MM.1S (cell line): Measurements from ENCODE around the gene GPR137B.

Experiments used
- DNase-seq: peaks from one replicate; pipeline ENCODE4 v3.0.0-alpha.2; 2015
- H2AFZ ChIP-seq: fragments of 300-600 bp; sonication (generic); 2 replicates; pipeline ENCODE4 v1.6.0; 2016; ENCODE audit warnings: antibody characterized with exemption, low read length
- H3F3A ChIP-seq: fragments of 300-600 bp; sonication (generic); 2 replicates; pipeline ENCODE4 v1.6.1; 2016; ENCODE audit warnings: mild to moderate bottlenecking, antibody characterized with exemption, low read length, moderate library complexity, mixed read lengths; ENCODE audit not compliant: insufficient read depth
- H3K27ac ChIP-seq: fragments of 300-600 bp; sonication (generic); 2 replicates; pipeline ENCODE4 v1.5.1; 2016; ENCODE audit warnings: mild to moderate bottlenecking, low read length
- H3K27me3 ChIP-seq: fragments of 300-600 bp; sonication (generic); replicated peaks from 2 replicates; pipeline ENCODE4 v1.6.0; 2016; ENCODE audit warnings: low read length; ENCODE audit not compliant: insufficient read depth
- H3K36me3 ChIP-seq: fragments of 300-600 bp; sonication (generic); replicated peaks from 2 replicates; pipeline ENCODE4 v1.6.1; 2016; ENCODE audit warnings: mild to moderate bottlenecking, low read length, mixed read lengths; ENCODE audit not compliant: insufficient read depth
- H3K4me1 ChIP-seq: fragments of 300-600 bp; sonication (generic); 2 replicates; pipeline ENCODE4 v1.6.1; 2016; ENCODE audit warnings: low read length, mixed read lengths
- H3K4me2 ChIP-seq: fragments of 300-600 bp; sonication (generic); 2 replicates; pipeline ENCODE4 v1.6.0; 2016; ENCODE audit warnings: low read depth, low read length
- H3K4me3 ChIP-seq: fragments of 300-600 bp; sonication (generic); 2 replicates; pipeline ENCODE4 v1.5.1; 2016; ENCODE audit warnings: low read length, mixed read lengths
- H3K79me2 ChIP-seq: fragments of 300-600 bp; sonication (generic); 2 replicates; pipeline ENCODE4 v1.6.1; 2016; ENCODE audit warnings: mixed run types, low read length, mixed read lengths
- H3K9ac ChIP-seq: fragments of 300-600 bp; sonication (generic); 2 replicates; pipeline ENCODE4 v1.6.1; 2016; ENCODE audit warnings: low read length, mixed read lengths
- H3K9me2 ChIP-seq: fragments of 300-600 bp; sonication (generic); replicated peaks from 2 replicates; pipeline ENCODE4 v1.6.1; 2016; ENCODE audit warnings: mild to moderate bottlenecking, low read length, mixed read lengths; ENCODE audit not compliant: insufficient read depth
- H3K9me3 ChIP-seq: fragments of 300-600 bp; sonication (generic); replicated peaks from 2 replicates; pipeline ENCODE4 v1.6.1; 2016; ENCODE audit warnings: mild to moderate bottlenecking, low read length, mixed read lengths; ENCODE audit not compliant: insufficient read depth
- H4K20me1 ChIP-seq: fragments of 300-600 bp; sonication (generic); 2 replicates; pipeline ENCODE4 v1.6.1; 2016; ENCODE audit warnings: mild to moderate bottlenecking, low read length, moderate library complexity, mixed read lengths; ENCODE audit not compliant: insufficient read depth
- EZH2 ChIP-seq: fragments of 300-600 bp; sonication (generic); optimal IDR thresholded peaks from 2 replicates; pipeline ENCODE3; 2017; ENCODE audit warnings: low read depth, mild to moderate bottlenecking, antibody characterized with exemption, low read length, mixed read lengths
- EZH2phosphoT487 ChIP-seq: fragments of 300-600 bp; sonication (generic); IDR thresholded peaks from 2 replicates; pipeline ENCODE4 v1.6.1; 2018; ENCODE audit warnings: antibody characterized with exemption, low read length
- TF ChIP-seq, protein P1 (sequence below): fragments of 300-600 bp; sonication (generic); IDR thresholded peaks from 2 replicates; pipeline ENCODE4 v1.5.1; 2016; ENCODE audit warnings: antibody characterized with exemption, low read length, mixed read lengths

The GPR137B gene

DNA sequence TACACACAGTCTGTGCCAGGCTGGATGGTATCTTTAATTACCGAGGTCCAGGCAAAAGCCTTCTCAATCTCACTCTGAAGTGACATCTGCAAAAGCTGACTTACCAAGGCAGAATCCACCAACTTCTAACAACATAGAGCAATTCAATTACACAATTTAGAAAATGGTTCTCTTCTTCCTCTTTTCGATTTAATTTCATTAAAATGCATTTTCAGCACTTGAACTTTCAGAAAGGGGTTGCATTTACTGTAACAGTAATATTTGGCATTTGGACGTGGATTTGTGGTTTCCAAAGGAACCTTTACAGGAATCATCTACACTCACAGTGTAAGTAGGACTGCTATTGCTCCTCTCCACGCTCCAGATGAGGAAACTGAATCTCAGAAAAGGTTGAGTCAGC, 86.1 kb downstream of the GPR137B start:
- Histone ChIP-seq H4K20me1 (no peaks in the 10 kb centered on the region), H3K9me3 (no peaks in the 10 kb centered on the region), H3K4me3 (no peak overlapping the region), H3F3A (no peaks in the 10 kb centered on the region), H3K79me2 (no peaks in the 10 kb centered on the region), H3K9me2 (no peaks in the 10 kb centered on the region), H3K9ac (no peak overlapping the region), H3K27ac (no peak overlapping the region), H3K4me1 (no peaks in the 10 kb centered on the region), H2AFZ (no peak overlapping the region), H3K4me2 (no peak overlapping the region), H3K36me3 (no peaks in the 10 kb centered on the region), H3K27me3 (no peaks in the 10 kb centered on the region)
- DNase-seq: no peak
- TF ChIP-seq EZH2phosphoT487: no peak
- TF ChIP-seq, protein P1, sequence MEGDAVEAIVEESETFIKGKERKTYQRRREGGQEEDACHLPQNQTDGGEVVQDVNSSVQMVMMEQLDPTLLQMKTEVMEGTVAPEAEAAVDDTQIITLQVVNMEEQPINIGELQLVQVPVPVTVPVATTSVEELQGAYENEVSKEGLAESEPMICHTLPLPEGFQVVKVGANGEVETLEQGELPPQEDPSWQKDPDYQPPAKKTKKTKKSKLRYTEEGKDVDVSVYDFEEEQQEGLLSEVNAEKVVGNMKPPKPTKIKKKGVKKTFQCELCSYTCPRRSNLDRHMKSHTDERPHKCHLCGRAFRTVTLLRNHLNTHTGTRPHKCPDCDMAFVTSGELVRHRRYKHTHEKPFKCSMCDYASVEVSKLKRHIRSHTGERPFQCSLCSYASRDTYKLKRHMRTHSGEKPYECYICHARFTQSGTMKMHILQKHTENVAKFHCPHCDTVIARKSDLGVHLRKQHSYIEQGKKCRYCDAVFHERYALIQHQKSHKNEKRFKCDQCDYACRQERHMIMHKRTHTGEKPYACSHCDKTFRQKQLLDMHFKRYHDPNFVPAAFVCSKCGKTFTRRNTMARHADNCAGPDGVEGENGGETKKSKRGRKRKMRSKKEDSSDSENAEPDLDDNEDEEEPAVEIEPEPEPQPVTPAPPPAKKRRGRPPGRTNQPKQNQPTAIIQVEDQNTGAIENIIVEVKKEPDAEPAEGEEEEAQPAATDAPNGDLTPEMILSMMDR: no peak

DNA sequence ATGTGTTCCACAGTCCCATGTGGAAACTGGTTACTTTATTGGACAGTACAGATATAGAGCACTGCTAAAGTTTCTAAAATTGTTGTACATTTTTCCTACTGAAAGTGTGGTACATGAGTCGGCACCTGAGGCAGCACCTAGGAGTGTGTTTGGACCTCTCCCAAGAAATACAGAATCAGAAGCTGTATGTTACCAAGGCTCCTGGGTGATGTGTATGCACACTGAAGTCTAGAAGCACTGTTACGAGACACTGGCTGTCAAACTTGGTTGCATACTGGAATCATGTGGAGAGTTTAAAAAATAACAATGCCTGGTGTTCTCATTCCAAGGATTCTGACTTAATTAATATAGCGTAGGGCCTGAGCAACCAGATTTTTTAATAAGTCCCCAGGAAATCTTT, 92.8 kb downstream of the GPR137B start:
- no peaks in the 10 kb centered on the region for H3F3A ChIP-seq
- H3K36me3 ChIP-seq: no peaks in the 10 kb centered on the region
- H3K79me2 ChIP-seq: no peaks in the 10 kb centered on the region
- DNase-seq: no peak
- H3K4me2 ChIP-seq: no peak overlapping the region
- no peaks in the 10 kb centered on the region for H3K27me3 ChIP-seq
- no peak overlapping the region for H3K27ac ChIP-seq
- TF ChIP-seq EZH2 (no peak), EZH2phosphoT487 (no peak)
- TF ChIP-seq, protein P1: no peak
- H3K9ac ChIP-seq: no peak overlapping the region
- no peak overlapping the region for H3K4me3 ChIP-seq
- no peak overlapping the region for H2AFZ ChIP-seq
- no peaks in the 10 kb centered on the region for H3K4me1 ChIP-seq
- no peaks in the 10 kb centered on the region for H4K20me1 ChIP-seq
- no peaks in the 10 kb centered on the region for H3K9me2 ChIP-seq
- H3K9me3 ChIP-seq: no peaks in the 10 kb centered on the region

DNA sequence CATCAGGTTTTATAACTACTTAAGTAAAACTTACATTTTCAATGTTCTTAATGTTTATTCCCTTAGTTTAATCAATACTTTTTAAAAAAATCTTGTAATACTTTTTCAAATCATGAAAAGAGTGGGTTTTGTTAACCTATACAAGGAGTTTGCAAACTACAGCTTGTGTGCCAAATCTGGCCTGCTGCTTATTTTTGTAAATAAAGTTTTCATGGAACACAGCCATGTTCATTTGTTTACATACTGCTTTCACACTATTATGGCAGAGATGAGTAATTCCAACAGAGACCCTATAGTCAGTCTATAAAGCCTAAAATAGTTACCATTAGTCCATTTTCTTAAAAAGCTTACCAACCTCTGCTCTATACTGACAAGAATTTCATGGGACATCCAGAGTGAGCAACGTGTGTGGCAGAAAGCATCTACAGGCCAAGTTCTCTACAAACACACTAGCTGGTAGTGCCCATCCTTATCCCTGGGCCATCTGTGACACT, 96.8 kb downstream of the GPR137B start:
- TF ChIP-seq, protein P1: no peak
- TF ChIP-seq EZH2 (no peak), EZH2phosphoT487 (no peak)
- Histone ChIP-seq H3K4me3 (no peak overlapping the region), H3K4me2 (no peak overlapping the region), H3K9ac (no peak overlapping the region), H3K27me3 (no peaks in the 10 kb centered on the region), H3K79me2 (no peaks in the 10 kb centered on the region), H3K27ac (no peak overlapping the region), H3K4me1 (no peaks in the 10 kb centered on the region), H3K36me3 (no peaks in the 10 kb centered on the region), H4K20me1 (no peaks in the 10 kb centered on the region), H3F3A (no peaks in the 10 kb centered on the region), H2AFZ (no peak overlapping the region), H3K9me3 (no peaks in the 10 kb centered on the region), H3K9me2 (no peaks in the 10 kb centered on the region)
- no peak for DNase-seq
